Small intestine (tissue), 7 donors: ENCODE measurements around the gene PLEKHN1. TPM values are rescaled to one million over a fixed set of nuclear protein-coding genes. Genes with fewer than 3 reads are reported as not detected.
"Not testable (repeated sequence)": the region's sequence is repeated elsewhere in the genome, so short reads cannot be mapped to it uniquely, and the experiment has no call there.

Experiments
- DNase-seq, 2 donors: peaks; one replicate each; pipeline versions ENCODE4 v3.0.0 to v3.0.0-alpha.2; 2013
- FAIRE-seq: peaks from 2 replicates; lab custom pipeline; 2012; peaks lifted over from hg19 to GRCh38; lab: Jason Lieb, UNC
- H3K27ac ChIP-seq, 3 donors: one replicate each; pipeline ENCODE4 v1.5.1; 2013; ENCODE audit warnings: low read length in 2 of 3, mild to moderate bottlenecking in 2 of 3, control low read depth in 1 of 3, inconsistent platforms in 1 of 3, low read depth in 1 of 3, moderate library complexity in 1 of 3
- H3K27me3 ChIP-seq, 3 donors: one replicate each; pipeline ENCODE4 v1.6.1; 2013; ENCODE audit warnings: low read length in 3 of 3, inconsistent platforms in 1 of 3; ENCODE audit not compliant: control insufficient read depth in 3 of 3, insufficient read depth in 3 of 3
- H3K36me3 ChIP-seq, 3 donors: one replicate each; pipeline ENCODE4 v1.6.1; 2013; ENCODE audit warnings: low read length in 3 of 3, inconsistent platforms in 1 of 3, low read depth in 1 of 3, mild to moderate bottlenecking in 1 of 3, moderate library complexity in 1 of 3; ENCODE audit not compliant: control insufficient read depth in 3 of 3, insufficient read depth in 2 of 3
- H3K4me1 ChIP-seq, 3 donors: one replicate each; pipeline ENCODE4 v1.6.1; 2013; ENCODE audit warnings: low read length in 2 of 3, inconsistent platforms in 1 of 3, low read depth in 1 of 3, mild to moderate bottlenecking in 1 of 3, moderate library complexity in 1 of 3; ENCODE audit not compliant: control insufficient read depth in 3 of 3, insufficient read depth in 2 of 3
- H3K4me3 ChIP-seq, 3 donors: one replicate each; pipeline ENCODE4 v1.5.1; 2013; ENCODE audit warnings: low read length in 3 of 3, control low read depth in 1 of 3, inconsistent platforms in 1 of 3, low read depth in 1 of 3, mild to moderate bottlenecking in 1 of 3, moderate library complexity in 1 of 3
- H3K9me3 ChIP-seq, 2 donors: one replicate each; pipeline ENCODE4 v1.6.1; 2013; ENCODE audit warnings: low read depth in 1 of 2, low read length in 1 of 2; ENCODE audit not compliant: control insufficient read depth in 2 of 2, insufficient read depth in 1 of 2
- WGBS, 3 donors: extraction: QIAGEN DNeasy Blood & Tissue Kit; methylation state at CpG; one replicate each; pipeline ENCODE4 v1.1.7; 2013; 5-methylcytosine and 5-hydroxymethylcytosine counted together
- polyA plus RNA-seq, 4 donors: library from polyadenylated mRNA; stranded (reverse) in 3 of 4; unstranded in 1 of 4; fragments of 200-250 nt in 3 of 4; fragments of 120-200 nt in 1 of 4; gene quantifications; one replicate each; pipeline versions ENCODE4 v1.2.1 to v1.2.3, GENCODE V29; 2013
- donor health status: healthy with polysubstance abuse.
- donor health status: control.
- donor health status: control.
- donor health status: Bipolar disorder and iron deficiency.
- donor health status: healthy.

The PLEKHN1 gene
- polyA plus RNA-seq, 4 donors, result 0.64 to 0.89 (median 0.76) TPM

DNA sequence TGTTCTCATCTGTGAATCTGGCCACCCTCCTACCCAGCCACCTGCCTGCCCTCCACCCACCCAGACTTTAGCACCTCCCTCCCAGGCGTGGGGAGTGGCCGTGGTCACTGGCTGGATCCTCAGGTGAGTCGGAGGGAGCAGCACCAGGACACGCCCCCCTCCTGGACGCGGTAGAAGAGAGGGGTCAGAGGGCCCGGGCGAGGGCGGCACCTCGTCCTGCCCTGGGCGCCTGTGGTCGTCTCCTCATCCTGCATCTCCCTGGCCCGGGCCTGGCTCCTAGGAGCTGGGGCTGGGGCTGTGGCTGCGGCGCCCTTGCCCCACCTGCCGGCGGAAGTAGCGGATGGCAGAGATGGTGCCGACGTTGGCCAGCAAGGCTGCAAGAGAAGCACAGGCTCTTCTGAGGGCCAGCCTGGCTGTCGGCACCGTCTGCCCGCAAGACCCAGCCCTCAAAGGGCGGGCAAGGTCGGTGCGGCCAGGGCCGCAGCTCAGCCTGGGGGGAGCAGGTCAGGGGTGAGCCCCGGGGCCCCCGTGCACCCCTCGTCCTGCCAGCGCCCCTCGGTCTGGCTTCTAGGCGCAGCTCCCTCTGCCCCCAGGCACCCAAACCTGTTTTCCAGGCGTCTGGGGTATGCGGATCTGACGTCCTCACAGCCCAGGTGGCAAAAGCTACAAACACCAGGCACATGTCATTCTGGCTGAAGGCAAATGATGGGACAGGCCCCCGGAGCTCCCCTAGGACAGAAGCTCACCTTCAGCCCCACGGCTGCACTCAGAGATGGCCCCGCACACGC is 9.8 kb downstream of the PLEKHN1 start:
- Histone ChIP-seq H3K27me3 (peaks cover 0 to 45% (median 7%) of the 10 kb centered on the region in 3 donors), H3K36me3 (no peaks in the 10 kb centered on the region), H3K4me1 (no peaks in the 10 kb centered on the region), H3K4me3 (peak overlapping the region in 2 of 3 donors; percentile 10 to 30), H3K9me3 (peaks cover 0 to 3% of the 10 kb centered on the region in 2 donors), H3K27ac (no peak overlapping the region)
- FAIRE-seq, result no peak
- peak; percentile 68 to 75 for DNase-seq
- WGBS, 3 donors, result 1 to 6% (median 3%) methylated on average over 37 to 40 of the region's 40 CpGs

DNA sequence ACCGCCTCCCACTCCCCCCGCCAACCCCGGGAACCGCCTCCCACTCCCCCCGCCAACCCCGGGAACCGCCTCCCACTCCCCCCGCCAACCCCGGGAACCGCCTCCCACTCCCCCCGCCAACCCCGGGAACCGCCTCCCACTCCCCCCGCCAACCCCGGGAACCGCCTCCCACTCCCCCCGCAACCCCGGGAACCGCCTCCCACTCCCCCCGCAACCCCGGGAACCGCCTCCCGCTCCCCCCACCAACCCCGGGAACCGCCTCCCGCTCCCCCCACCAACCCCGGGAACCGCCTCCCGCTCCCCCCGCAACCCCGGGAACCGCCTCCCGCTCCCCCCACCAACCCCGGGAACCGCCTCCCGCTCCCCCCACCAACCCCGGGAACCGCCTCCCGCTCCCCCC is 10.5 kb downstream of the PLEKHN1 start:
- H3K27ac ChIP-seq, DNase-seq, H3K4me1 ChIP-seq, H3K36me3 ChIP-seq, H3K9me3 ChIP-seq, H3K4me3 ChIP-seq, FAIRE-seq: not testable (repeated sequence)
- peaks cover 0 to 45% (median 4%) of the 10 kb centered on the region in 3 donors for H3K27me3 ChIP-seq
- WGBS, 3 donors, result 57 to 63% (median 58%) methylated on average over 11 to 16 of the region's 39 CpGs

DNA sequence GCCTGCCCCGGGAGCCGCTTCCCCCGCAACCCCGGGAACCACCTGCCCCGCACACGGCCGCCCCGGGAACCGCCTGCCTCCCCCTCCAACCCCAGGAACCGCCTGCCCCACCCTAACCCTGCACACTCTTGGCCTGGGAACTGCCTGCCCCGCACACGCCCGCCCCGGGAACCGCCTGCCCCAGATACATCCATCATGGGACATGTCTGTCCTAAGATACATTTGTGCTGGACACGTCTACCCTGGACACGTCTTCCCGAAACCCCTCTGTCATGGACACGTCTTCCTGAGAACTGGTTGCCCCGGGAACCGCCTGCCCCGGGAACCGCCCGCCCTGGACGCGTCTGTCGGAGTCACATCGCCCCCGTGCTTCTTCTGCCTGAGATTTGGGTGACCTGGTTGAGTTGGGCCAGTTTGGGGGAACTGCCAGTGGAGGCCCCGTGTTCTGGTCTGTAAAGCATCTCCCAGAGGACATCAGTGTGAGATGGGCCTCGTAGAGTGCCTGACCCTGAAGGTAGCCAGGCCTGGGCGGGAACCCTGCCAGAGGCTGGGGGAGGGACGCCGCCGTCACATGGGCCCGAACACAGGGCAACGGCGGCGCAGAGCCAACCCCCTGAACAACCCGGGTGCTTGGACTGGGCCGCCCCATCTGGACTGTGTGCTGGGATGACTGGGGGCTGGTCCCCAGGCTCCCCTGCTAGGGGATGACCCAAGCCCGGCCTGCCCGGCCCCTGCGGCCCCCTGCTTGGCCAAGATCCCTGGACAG is 12.0 kb downstream of the PLEKHN1 start:
- Histone ChIP-seq H3K27me3 (peaks cover 0 to 48% (median 5%) of the 10 kb centered on the region in 3 donors), H3K27ac (no peak overlapping the region), H3K4me3 (no peak overlapping the region), H3K4me1 (no peaks in the 10 kb centered on the region), H3K9me3 (peaks cover 0 to 3% of the 10 kb centered on the region in 2 donors), H3K36me3 (no peaks in the 10 kb centered on the region)
- WGBS, 3 donors, result 74 to 86% (median 81%) methylated on average over 40 to 44 of the region's 44 CpGs
- no peak for DNase-seq
- no peak for FAIRE-seq

DNA sequence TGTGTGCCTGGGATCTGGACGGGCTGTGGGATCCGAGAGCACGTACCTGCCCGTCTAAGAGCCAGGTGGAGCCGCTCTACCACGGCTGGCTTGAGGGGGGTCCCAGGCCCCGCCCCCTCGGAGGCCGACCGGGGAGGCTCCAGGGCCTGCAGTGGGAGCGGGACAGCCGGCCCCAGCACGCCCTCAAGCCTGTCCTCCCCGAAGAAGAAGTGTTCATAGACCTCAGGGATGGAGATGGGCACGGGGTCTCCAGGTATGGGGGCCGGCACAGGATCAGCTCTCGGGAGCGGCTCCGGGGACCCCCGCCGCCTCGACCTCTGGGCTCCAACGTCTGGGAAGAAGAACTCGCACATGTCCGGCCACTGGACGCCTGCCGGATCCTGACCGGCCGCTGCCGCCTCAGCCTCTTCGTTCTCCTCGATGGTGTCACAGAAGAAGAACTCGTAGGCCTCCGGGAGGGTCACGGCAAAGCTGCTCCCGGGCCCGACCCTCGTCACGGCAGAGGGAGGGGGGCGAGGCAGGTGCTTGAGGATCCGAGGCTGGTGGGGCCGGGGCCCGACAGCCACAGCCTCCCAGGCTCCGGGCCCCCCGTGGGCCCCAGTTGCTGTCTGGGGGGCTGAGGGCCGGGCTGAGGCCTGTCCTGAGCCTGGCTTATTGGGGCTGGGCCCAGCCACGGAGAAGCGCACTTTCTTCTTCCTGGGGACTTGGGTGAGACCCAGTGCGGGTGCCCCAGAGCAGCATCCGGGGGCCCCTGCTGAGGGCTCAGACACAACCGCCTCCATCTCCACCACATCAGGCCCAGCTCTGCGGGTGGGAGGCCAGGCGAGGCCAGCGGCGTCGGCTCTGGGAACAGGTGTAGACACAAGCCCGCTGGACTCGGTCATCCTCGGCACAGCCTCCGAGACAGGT is 12.8 kb downstream of the PLEKHN1 start:
- Histone ChIP-seq H3K36me3 (no peaks in the 10 kb centered on the region), H3K27me3 (peaks cover 0 to 52% (median 5%) of the 10 kb centered on the region in 3 donors), H3K4me1 (no peaks in the 10 kb centered on the region), H3K4me3 (no peak overlapping the region), H3K27ac (no peak overlapping the region), H3K9me3 (peaks cover 0 to 3% of the 10 kb centered on the region in 2 donors)
- FAIRE-seq, result no peak
- 86 to 89% (median 88%) methylated on average over 53 to 60 of the region's 60 CpGs for WGBS, 3 donors
- DNase-seq, result no peak

DNA sequence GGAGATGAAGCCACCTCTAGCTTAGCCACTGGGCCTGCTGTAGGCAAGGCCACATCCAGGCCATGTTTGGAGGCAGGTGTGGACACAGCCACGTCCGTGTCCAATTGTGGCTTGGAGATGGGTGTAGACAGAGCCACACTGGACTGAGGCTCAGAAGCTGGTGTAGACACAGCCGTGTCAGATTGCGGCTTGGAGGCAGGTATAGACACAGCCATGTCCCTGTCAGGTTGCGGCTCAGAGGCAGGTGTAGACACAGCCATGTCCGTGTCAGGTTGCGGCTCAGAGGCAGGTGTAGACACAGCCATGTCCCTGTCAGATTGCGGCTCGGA is 13.4 kb downstream of the PLEKHN1 start:
- H3K36me3 ChIP-seq, result no peaks in the 10 kb centered on the region
- H3K4me3 ChIP-seq, result no peak overlapping the region
- peaks cover 0 to 50% (median 5%) of the 10 kb centered on the region in 3 donors for H3K27me3 ChIP-seq
- no peak overlapping the region for H3K27ac ChIP-seq
- WGBS, 3 donors, result 76 to 93% (median 89%) methylated on average over 9 of the region's 9 CpGs
- peaks cover 0 to 3% of the 10 kb centered on the region in 2 donors for H3K9me3 ChIP-seq
- H3K4me1 ChIP-seq, result no peaks in the 10 kb centered on the region
- FAIRE-seq (no peak), DNase-seq (no peak)

DNA sequence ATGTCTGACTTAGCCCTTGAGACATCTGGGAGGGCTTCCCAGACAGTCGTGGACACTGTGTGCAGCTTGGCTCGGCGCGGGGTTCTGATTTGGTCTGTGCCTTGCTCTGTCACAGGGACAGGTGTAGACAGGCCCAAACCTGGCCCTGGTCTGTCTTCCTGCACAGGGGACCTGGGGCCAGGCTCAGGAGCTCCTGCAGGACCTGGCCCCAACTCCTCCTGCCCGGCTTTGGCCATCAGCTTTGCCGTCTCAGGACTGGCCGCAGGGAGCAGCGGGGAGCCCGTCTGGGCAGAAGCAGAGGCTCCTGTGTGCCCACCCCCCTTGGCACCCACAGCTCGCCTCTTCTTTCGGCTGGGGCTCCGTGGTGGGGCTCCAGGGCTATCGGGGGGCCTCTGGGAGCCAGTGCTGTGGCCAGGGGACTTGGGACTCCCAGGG is 13.9 kb downstream of the PLEKHN1 start:
- 72 to 78% (median 77%) methylated on average over 13 of the region's 13 CpGs for WGBS, 3 donors

DNA sequence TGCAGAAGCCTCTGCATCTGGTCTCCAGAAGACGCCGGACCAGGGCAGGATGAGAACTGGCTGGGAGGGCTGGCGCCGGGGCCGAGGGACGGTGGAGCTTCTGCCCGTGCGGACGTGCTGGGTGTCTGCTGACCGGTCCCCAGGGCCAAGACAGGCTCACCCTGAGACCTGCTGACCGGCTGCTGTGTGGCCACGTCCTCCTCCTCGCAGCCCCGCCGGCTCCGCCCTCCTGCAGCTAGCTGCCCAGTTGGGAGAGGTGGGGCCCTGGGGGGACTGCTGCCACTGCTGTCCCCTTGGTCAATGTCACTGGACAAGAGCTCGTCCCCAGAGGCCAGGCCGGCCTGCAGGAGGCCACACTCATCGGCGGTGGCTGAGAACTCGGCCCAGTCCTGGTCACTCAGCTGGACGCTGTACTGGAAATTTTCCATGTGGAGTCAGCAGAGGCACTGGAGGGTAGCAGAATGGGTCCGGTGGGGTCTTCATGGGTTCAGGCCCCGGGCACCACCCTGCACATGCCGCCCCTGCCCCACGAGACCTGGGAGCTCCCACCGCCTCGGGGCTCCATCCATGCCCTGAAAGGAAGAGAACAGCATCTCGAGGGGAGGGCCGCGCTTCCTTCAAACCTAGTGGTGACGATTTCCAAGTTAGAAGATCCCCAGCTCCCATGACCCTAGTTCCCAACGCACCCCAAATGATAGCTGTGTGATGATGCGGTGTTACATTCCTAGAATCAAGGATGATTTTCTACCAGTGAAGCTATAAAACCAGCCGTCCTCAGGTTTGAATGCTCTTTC is 14.5 kb downstream of the PLEKHN1 start:
- Histone ChIP-seq H3K27ac (no peak overlapping the region), H3K4me1 (no peaks in the 10 kb centered on the region), H3K4me3 (no peak overlapping the region), H3K9me3 (peaks cover 0 to 3% of the 10 kb centered on the region in 2 donors), H3K27me3 (peaks cover 0 to 47% (median 5%) of the 10 kb centered on the region in 3 donors), H3K36me3 (no peaks in the 10 kb centered on the region)
- WGBS, 3 donors, result 72 to 74% (median 73%) methylated on average over 31 to 35 of the region's 35 CpGs
- FAIRE-seq (no peak), DNase-seq (no peak)

More for the DNA sequence above, 13.9 kb downstream of the PLEKHN1 start:
- Histone ChIP-seq H3K9me3 (peaks cover 0 to 3% of the 10 kb centered on the region in 2 donors), H3K36me3 (no peaks in the 10 kb centered on the region), H3K4me3 (no peak overlapping the region), H3K4me1 (no peaks in the 10 kb centered on the region), H3K27ac (no peak overlapping the region), H3K27me3 (peaks cover 0 to 48% (median 5%) of the 10 kb centered on the region in 3 donors)
- FAIRE-seq (no peak), DNase-seq (no peak)
